GM19452 (cell line): ENCODE measurements around the gene SEMA5A.

Experiments used
- ATAC-seq: cut with Tn5 transposase; IDR thresholded peaks from one replicate; pipeline ENCODE4 v1.9.1; 2021; ENCODE audit not compliant: unreplicated experiment

SEMA5A gene

GRCh38 chr5:9337928-9338595, 207.8 kb downstream of the SEMA5A start:
- no peak for ATAC-seq

GRCh38 chr5:9335754-9336495, 209.9 kb downstream of the SEMA5A start:
- no peak for ATAC-seq

DNA sequence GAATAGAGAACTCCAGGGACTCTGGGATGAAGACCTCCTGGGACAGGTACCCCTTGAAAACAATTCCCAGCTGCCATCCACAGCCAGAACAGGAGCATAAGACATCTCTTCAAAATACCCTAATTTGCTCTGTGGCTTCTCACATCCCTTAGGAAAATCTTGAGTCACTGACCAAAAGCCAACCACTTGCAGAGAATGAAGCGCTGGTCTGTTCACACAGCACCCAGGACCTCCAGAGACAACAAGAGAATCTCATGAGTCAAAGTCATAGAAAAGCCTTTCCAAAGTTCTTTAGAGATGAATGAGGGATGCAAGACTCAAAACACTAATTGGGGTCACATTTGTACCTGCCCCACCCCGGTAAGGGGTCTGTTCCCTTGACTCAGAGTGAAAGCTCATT, 210.6 kb downstream of the SEMA5A start:
- no peak for ATAC-seq

GRCh38 chr5:9332026-9332425, 213.8 kb downstream of the SEMA5A start:
- no peak for ATAC-seq

- ATAC-seq = no peak
These were observed 214.5 kb downstream of the SEMA5A start for GRCh38 chr5:9331372-9331771.

GRCh38 chr5:9329125-9329524, 216.8 kb downstream of the SEMA5A start:
- no peak for ATAC-seq

DNA sequence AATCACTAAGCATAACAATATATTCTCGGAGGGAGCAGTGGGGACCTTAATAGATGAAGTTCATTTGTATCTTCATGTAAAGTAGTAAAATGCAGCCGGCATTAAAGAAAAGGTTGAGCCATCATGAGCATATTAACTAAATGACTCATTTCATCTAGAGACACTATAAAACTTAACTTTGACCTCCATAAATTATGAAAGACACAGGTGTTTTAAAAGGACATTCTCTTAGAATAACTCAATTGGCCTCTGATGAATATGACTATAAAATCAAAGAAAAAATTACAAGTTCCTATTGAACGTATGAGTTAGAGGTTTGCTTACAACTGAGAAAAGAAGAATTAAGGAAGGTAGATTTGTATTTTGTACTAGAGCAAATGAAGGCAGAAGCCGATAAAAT, 220.3 kb downstream of the SEMA5A start:
- ATAC-seq = no peak

GRCh38 chr5:9324348-9325077, 221.4 kb downstream of the SEMA5A start:
- no peak for ATAC-seq

- no peak for ATAC-seq
These were observed 225.2 kb downstream of the SEMA5A start for GRCh38 chr5:9320652-9321051.

DNA sequence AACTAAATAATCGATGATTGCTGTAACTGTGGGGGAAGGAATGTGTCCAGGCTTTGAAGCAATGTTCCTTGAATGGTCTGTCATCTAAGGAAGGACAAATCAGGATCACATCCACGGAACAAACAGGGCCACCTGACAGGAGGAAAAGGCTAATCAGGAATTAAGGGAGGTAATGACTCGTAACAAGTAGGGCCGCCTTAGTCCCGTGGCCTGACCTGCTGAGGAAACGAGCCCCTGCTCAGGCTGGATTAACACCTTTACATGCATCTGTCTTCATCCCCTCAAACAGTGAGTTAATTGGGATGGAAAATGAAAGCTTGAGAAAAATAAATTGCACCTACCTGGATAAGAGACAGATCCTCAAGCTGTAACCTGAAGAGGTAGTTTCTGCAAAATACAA, 227.8 kb downstream of the SEMA5A start:
- no peak for ATAC-seq

DNA sequence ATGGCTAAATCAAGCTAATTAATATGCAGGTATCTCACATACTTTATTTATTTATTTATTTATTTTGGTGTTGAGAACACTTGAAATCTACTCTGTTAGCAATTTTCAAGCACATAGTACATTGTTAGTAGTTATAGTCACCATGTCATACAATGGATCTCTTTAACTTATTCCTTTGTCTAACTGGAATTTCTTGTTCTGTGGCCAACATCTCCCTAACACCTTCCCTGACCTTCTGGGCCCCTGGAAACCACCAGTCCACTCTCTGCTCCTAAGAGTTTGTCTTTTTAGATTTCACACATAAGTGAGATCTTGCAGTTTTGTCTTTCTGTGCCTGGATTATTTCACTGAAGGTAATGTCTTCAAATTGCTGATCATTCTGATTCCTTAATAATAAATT, 229.1 kb downstream of the SEMA5A start:
- no peak for ATAC-seq

DNA sequence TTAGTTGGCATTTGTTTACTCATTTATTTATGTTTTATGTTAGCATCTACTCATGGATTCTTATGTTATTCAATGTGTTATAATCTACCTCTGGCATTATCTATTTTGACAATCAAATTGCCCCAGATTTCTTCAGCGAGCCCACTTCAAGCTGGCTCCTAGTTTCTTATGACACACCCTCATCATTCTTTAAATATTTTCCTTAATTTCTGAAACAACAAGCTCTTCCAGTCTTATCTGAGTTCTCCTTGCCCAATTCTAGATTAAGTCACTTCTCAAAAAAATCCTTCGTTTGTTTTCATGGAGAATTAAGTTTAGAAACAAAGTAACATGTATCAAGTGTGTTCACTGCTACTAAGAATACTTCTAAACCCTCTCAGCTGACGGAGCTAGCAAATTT, 229.8 kb downstream of the SEMA5A start:
- no peak for ATAC-seq

GRCh38 chr5:9314558-9314957, 231.3 kb downstream of the SEMA5A start:
- ATAC-seq = no peak

DNA sequence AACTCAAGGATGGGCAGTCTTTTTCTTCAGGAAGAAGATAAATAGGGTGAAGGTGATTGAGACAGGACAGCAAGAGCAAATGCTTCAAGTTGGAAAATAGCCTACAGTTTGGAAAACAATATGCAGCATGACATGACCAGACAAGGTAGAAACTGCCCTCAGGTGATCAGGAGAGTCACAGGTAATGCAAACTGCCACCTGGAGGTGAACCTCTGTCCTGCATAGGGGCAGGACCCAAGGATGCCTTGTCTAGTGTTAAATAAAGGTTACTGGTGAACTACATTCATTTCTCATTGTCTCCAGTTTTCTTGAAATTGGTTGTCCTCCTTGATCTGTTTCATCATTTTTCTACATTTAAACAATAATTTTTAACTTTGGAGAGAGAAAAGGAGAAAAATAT, 232.1 kb downstream of the SEMA5A start:
- no peak for ATAC-seq

GRCh38 chr5:9307150-9307549, 238.7 kb downstream of the SEMA5A start:
- ATAC-seq = no peak

GRCh38 chr5:9302218-9302617, 243.7 kb downstream of the SEMA5A start:
- no peak for ATAC-seq

DNA sequence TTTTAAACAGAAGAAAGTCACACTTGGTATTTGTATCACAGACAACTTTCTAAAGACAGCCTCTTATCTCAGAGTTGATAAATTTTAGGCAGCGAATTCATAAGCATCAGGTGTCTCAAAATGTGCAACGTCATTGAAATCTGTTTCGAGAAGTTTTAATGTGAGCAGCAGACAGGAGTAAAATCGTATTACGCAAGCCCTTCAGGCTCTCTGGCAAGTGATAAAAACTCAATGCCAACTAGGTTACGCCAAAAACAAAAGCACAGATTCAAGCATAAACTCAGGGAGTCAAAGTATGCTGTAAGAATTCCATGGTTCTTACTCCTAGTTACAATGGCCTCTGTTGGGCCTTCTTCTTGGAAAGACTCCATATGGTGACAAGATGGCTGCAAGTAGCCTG, 244.7 kb downstream of the SEMA5A start:
- no peak for ATAC-seq

DNA sequence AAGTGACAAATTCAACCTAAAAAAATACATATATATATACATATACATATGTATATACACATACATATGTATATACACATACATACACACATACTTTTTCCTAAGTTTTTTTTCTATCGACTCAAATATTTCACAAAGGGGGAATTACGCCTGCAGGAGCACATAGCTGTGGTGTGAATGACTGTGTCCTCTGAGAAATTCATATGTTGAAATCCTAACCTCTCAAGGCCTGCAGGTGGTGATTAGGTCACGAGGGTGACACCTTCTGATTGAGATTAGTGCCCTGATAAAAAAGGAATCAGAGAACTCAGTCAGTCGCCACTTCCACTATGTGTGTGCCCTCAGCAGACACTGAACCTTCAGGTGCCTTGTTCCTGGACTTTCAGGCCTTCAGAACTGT, 248.7 kb downstream of the SEMA5A start:
- no peak for ATAC-seq

DNA sequence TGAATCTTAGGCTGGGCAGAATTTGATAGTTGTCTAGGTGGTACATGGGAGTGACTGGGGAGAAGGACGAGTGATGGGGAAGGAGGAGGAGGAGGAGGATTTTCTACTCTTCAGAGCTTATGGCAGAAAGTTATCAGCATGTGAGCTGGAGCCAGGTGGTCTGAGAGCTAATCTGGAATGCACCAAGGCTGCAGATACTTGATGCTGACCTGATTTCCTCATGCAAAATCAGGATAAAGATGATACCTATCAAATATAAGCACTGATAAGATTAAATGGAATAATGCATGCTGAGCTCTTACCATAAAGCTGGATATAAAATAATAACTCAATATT, 250.4 kb downstream of the SEMA5A start:
- no peak for ATAC-seq

DNA sequence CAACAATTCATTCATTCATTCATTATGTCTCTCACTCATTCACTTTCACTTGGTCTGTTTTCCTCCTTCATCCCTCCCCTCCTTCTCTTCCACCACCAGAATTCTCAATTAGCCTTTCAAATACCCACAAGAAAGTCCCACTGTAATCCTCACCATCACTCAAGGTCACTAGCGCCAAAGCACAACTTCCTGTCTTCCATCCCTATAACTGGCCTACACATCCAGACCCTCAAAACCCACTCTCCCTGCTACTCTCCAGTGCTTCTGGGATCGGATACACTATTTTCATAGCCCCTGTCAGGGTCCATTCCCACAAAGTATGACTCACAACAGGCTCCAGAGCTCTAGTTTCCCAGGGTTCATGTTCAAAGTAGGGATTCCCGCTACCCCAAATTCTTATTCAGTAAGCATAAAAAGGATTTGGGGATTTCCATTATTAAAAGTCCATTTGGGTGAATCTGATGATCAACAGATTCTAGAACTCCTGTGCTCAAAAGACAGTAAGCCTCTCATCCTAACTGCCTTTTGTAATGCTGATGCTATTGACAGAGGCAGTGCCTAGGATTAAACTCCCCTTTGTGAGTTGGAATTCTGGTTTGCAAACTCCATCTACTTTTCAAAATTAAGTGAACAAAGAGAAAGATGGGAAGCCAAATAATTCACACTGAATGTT, 250.9 kb downstream of the SEMA5A start:
- ATAC-seq = no peak

DNA sequence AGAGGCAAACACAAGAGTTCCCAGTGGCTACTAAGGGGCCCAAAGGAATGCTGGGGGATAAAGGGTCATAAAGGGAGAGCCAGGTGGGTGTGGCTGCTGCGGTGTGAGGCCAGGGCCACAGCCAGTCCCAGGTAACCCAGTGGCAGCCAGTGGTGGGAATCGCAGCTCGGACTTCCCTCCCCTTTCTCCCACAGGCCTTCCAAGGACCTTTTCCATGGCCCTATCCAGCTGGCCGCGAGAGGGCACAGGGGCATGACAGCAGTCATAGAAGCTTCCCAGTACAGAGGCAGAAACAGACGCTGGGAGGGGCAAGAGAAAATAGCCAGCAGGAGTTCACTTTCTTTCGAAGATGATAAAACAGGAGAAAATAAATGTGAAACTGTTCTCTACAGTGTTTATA, 257.6 kb downstream of the SEMA5A start:
- ATAC-seq = no peak
